Neural cell (in vitro differentiated cells): ENCODE data around the gene DEAF1. TPM values are rescaled to one million over a fixed set of nuclear protein-coding genes. Genes with fewer than 3 reads are reported as not detected.

Source experiments
- H2AFZ ChIP-seq: fragments of 200-600, 300-800 bp; sonication (generic), shearing (Covaris generic); 2 replicates; pipeline ENCODE4 v1.6.0; 2014; ENCODE audit warnings: low read depth, mild to moderate bottlenecking, antibody characterized with exemption, low read length, moderate library complexity
- H3F3A ChIP-seq: fragments of 200-600 bp; shearing (Covaris generic); 2 replicates; pipeline ENCODE4 v1.6.1; 2016; ENCODE audit warnings: mild to moderate bottlenecking, moderate library complexity, mixed read lengths, antibody characterized with exemption, low read length; ENCODE audit not compliant: insufficient read depth, poor library complexity, severe bottlenecking
- H3K27ac ChIP-seq: fragments of 200-600, 300-800 bp; sonication (generic), shearing (Covaris generic); 2 replicates; pipeline ENCODE4 v1.5.1; 2014; ENCODE audit warnings: mild to moderate bottlenecking, low read length, moderate library complexity
- H3K27me3 ChIP-seq: fragments of 300-800, 200-600 bp; sonication (generic), shearing (Covaris generic); 2 replicates; pipeline ENCODE4 v1.6.0; 2014; ENCODE audit warnings: mild to moderate bottlenecking, low read depth, low read length, moderate library complexity; ENCODE audit not compliant: insufficient read depth
- H3K36me3 ChIP-seq: fragments of 300-800, 200-600 bp; sonication (generic), shearing (Covaris generic); 2 replicates; pipeline ENCODE4 v1.5.1; 2014; ENCODE audit warnings: mild to moderate bottlenecking, antibody characterized with exemption, low read length, moderate library complexity; ENCODE audit not compliant: insufficient read depth
- H3K4me2 ChIP-seq: fragments of 300-800, 200-600 bp; sonication (generic), shearing (Covaris generic); 2 replicates; pipeline ENCODE4 v1.6.0; 2014; ENCODE audit warnings: mild to moderate bottlenecking, low read length
- H3K4me3 ChIP-seq: fragments of 300-800, 200-600 bp; sonication (generic), shearing (Covaris generic); 2 replicates; pipeline ENCODE4 v1.5.1; 2014; ENCODE audit warnings: mild to moderate bottlenecking, low read length, moderate library complexity
- H3K79me2 ChIP-seq: fragments of 200-600 bp; shearing (Covaris generic); replicated peaks from 2 replicates; pipeline ENCODE4 v1.6.0; 2014; ENCODE audit warnings: mild to moderate bottlenecking, low read length, moderate library complexity; ENCODE audit not compliant: insufficient read depth
- H3K9ac ChIP-seq: fragments of 300-800, 200-600 bp; sonication (generic), shearing (Covaris generic); 2 replicates; pipeline ENCODE4 v1.6.1; 2016; ENCODE audit warnings: mild to moderate bottlenecking, low read length, mixed read lengths
- H3K9me2 ChIP-seq: fragments of 200-600 bp; shearing (Covaris generic); 2 replicates; pipeline ENCODE4 v1.6.1; 2016; ENCODE audit warnings: mild to moderate bottlenecking, low read length, mixed read lengths; ENCODE audit not compliant: insufficient read depth
- H3K9me3 ChIP-seq: fragments of 200-600, 300-800 bp; sonication (generic), shearing (Covaris generic); 2 replicates; pipeline ENCODE4 v1.6.1; 2016; ENCODE audit warnings: mild to moderate bottlenecking, mixed run types, low read length, moderate library complexity, mixed read lengths
- H4K20me1 ChIP-seq: fragments of 200-600 bp; shearing (Covaris generic); 2 replicates; pipeline ENCODE4 v1.6.1; 2016; ENCODE audit warnings: mild to moderate bottlenecking, mixed run types; ENCODE audit not compliant: insufficient read depth
- CTCF ChIP-seq: fragments of 450-650 bp; IDR thresholded peaks from 2 replicates; pipeline ENCODE4 v1.5.1; 2014; ENCODE audit warnings: antibody characterized with exemption, mild to moderate bottlenecking, moderate library complexity; ENCODE audit not compliant: poor library complexity, severe bottlenecking
- EP300 ChIP-seq: fragments of 450-650 bp; conservative IDR thresholded peaks from 2 replicates; pipeline ENCODE4 v1.6.1; 2014; ENCODE audit warnings: antibody characterized with exemption, mild to moderate bottlenecking, moderate library complexity; ENCODE audit not compliant: poor library complexity, severe bottlenecking
- EZH2 ChIP-seq: fragments of 200-600, 300-800 bp; shearing (Covaris generic), sonication (generic); IDR thresholded peaks from 2 replicates; pipeline ENCODE4 v1.6.1; 2014; ENCODE audit warnings: antibody characterized with exemption, low read length, borderline replicate concordance, mild to moderate bottlenecking; ENCODE audit not compliant: insufficient read depth, poor library complexity, severe bottlenecking
- MXI1 ChIP-seq: fragments of 450-650 bp; conservative IDR thresholded peaks from 2 replicates; pipeline ENCODE4 v1.6.1; 2014; ENCODE audit warnings: antibody characterized with exemption, mild to moderate bottlenecking; ENCODE audit not compliant: poor library complexity, severe bottlenecking
- POLR2AphosphoS5 ChIP-seq: IDR thresholded peaks from 2 replicates; pipeline ENCODE4 v1.6.1; 2012
- RAD21 ChIP-seq: fragments of 450-650 bp; conservative IDR thresholded peaks from 2 replicates; pipeline ENCODE4 v1.6.1; 2014; ENCODE audit warnings: antibody characterized with exemption, mild to moderate bottlenecking, moderate library complexity
- REST ChIP-seq: IDR thresholded peaks from 2 replicates; pipeline ENCODE4 v1.6.1; 2012; ENCODE audit warnings: borderline replicate concordance
- SMC3 ChIP-seq: fragments of 450-650 bp; conservative IDR thresholded peaks from 2 replicates; pipeline ENCODE4 v1.6.1; 2014; ENCODE audit warnings: antibody characterized with exemption, mild to moderate bottlenecking, moderate library complexity; ENCODE audit not compliant: poor library complexity
- TAF1 ChIP-seq: IDR thresholded peaks from 2 replicates; pipeline ENCODE4 v1.6.1; 2012; ENCODE audit warnings: low read depth
- polyA plus RNA-seq: library from polyadenylated mRNA; depleted of rRNA; stranded (reverse); fragments of >200 nt; gene quantifications from 2 replicates; pipeline ENCODE4 v1.2.3, GENCODE V29; 2014

DEAF1 gene
- polyA plus RNA-seq, 1 donor from 2014 or later = 87.6 TPM

GRCh38 chr11:659532-660085, 35.4 kb downstream of the DEAF1 start:
- Histone ChIP-seq H3K4me2 (no peak overlapping the region), H3K27ac (no peak overlapping the region), H3K9me2 (no peaks in the 10 kb centered on the region), H3K9ac (no peak overlapping the region), H3K79me2 (no peaks in the 10 kb centered on the region), H3K36me3 (no peaks in the 10 kb centered on the region), H3F3A (no peaks in the 10 kb centered on the region), H3K4me3 (no peak overlapping the region), H4K20me1 (no peaks in the 10 kb centered on the region), H3K9me3 (no peaks in the 10 kb centered on the region), H3K27me3 (no peaks in the 10 kb centered on the region), H2AFZ (no peak overlapping the region)
- TF ChIP-seq EZH2 (no peak), TAF1 (no peak), EP300 (no peak), RAD21 (no peak), POLR2AphosphoS5 (no peak), MXI1 (no peak), SMC3 (no peak), CTCF (no peak), REST (no peak)

- Histone ChIP-seq H3F3A (no peaks in the 10 kb centered on the region), H3K27ac (no peak overlapping the region), H3K4me3 (no peak overlapping the region), H3K9me3 (no peaks in the 10 kb centered on the region), H3K79me2 (no peaks in the 10 kb centered on the region), H3K4me2 (no peak overlapping the region), H2AFZ (no peak overlapping the region), H3K36me3 (no peaks in the 10 kb centered on the region), H4K20me1 (no peaks in the 10 kb centered on the region), H3K9ac (no peak overlapping the region), H3K27me3 (no peaks in the 10 kb centered on the region), H3K9me2 (no peaks in the 10 kb centered on the region)
- no peak for TF ChIP-seq TAF1
- no peak for TF ChIP-seq POLR2AphosphoS5
- TF ChIP-seq MXI1 = no peak
- no peak for TF ChIP-seq SMC3
- no peak for TF ChIP-seq REST
- no peak for TF ChIP-seq EZH2
- TF ChIP-seq CTCF = no peak
- TF ChIP-seq RAD21 = no peak
- TF ChIP-seq EP300 = no peak
These were observed 37.3 kb downstream of the DEAF1 start for GRCh38 chr11:657691-658126.
